ENCODE results near the gene ST8SIA4. TPM values are rescaled to one million over a fixed set of nuclear protein-coding genes. Genes with fewer than 3 reads are reported as not detected.
"Not testable (repeated sequence)": the region's sequence is repeated elsewhere in the genome, so short reads cannot be mapped to it uniquely, and the experiment has no call there.

The ST8SIA4 gene
- total and polyA plus RNA-seq, 4 donors: 0.10 to 19.7 (median 9.4) TPM

DNA sequence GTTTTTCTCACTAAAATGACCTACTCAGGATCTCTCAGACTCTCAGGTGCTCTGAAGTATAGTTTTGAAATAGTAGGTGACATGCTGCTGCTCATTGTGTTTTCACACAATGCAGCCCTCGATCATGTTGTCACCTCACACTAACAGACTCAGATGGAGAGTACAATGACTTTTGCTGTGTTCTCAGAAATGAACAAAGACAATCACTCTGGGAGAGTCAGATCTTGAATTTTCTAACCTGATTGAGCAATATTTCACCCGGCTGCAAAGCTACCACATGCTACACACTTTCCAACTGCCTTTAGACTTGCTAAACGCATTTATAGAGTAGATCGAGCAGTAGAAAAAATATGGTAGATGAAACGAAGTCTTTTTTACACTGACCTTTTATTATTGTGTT, 113.4 kb downstream of the ST8SIA4 start:
- 70 to 74% methylated on average over 5 of the region's 5 CpGs for WGBS, 2 donors
- Histone ChIP-seq H3K4me3 (ENCODE audit: low read length in 2 of 2) (no peak overlapping the region), H3K36me3 (ENCODE audit: control insufficient read depth in 1 of 2, insufficient read depth in 2 of 2, low read length in 1 of 2) (no peaks in the 10 kb centered on the region), H3K27ac (ENCODE audit: low read depth in 1 of 2, low read length in 2 of 2) (no peak overlapping the region), H3K4me1 (ENCODE audit: control insufficient read depth in 1 of 2, insufficient read depth in 2 of 2, low read length in 2 of 2) (no peaks in the 10 kb centered on the region), H3K27me3 (ENCODE audit: control insufficient read depth in 1 of 2, insufficient read depth in 2 of 2, low read length in 1 of 2) (no peaks in the 10 kb centered on the region), H3K9me3 (ENCODE audit: control insufficient read depth, low read length) (peaks cover 3% of the 10 kb centered on the region)
- ATAC-seq (ENCODE audit: low FRiP score) (no peak), DNase-seq (no peak)
- intact Hi-C loops (cut with DNase I): no loop called here

DNA sequence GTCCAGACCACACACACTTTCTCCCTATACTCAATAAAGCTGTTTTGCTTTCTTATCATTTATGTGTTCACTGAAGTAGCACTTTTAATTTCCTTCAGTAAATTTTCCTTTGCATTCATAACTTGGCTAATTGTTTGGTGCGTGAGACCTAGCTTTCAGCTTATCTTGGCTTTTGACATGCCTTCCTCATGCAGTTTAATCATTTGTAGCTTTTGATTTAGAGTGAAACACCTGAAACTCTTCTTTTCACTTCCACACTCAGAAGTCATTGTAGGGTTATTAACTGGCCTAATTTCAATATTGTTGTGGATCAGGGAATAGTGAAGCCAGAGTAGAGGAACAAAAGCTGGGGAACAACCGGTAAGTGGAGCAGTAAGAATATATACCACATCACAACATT, 114.7 kb downstream of the ST8SIA4 start:
- Histone ChIP-seq H3K27ac (ENCODE audit: low read depth in 1 of 2, low read length in 2 of 2) (no peak overlapping the region), H3K4me1 (ENCODE audit: control insufficient read depth in 1 of 2, insufficient read depth in 2 of 2, low read length in 2 of 2) (no peaks in the 10 kb centered on the region), H3K9me3 (ENCODE audit: control insufficient read depth, low read length) (peaks cover 3% of the 10 kb centered on the region), H3K4me3 (ENCODE audit: low read length in 2 of 2) (no peak overlapping the region), H3K36me3 (ENCODE audit: control insufficient read depth in 1 of 2, insufficient read depth in 2 of 2, low read length in 1 of 2) (no peaks in the 10 kb centered on the region), H3K27me3 (ENCODE audit: control insufficient read depth in 1 of 2, insufficient read depth in 2 of 2, low read length in 1 of 2) (no peaks in the 10 kb centered on the region)
- WGBS, 2 donors: 80 to 91% methylated on average over 2 of the region's 2 CpGs
- intact Hi-C loops (cut with DNase I): no loop called here
- ATAC-seq (ENCODE audit: low FRiP score) (no peak), DNase-seq (no peak)

DNA sequence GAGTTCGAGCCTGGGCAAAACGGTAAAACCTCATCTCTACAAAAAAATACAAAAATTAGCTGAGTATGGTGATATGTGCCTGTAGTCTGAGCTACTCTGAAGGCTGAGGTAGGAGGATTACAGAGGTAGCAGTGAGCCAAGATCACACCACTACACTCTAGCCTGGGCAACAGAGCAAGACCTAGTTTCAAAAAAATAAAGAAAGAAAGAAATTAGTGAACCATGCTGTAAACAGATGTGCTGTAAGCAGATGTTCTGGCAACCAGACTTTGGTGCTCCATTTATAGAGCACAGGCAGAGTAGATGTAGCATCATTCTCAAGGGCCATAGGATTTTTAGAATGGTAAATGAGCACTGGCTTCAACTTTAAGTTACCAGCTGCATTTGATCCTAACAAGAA, 115.4 kb downstream of the ST8SIA4 start:
- intact Hi-C loops (cut with DNase I): no loop called here
- DNase-seq (no peak), ATAC-seq (ENCODE audit: low FRiP score) (no peak)
- Histone ChIP-seq H3K4me3 (ENCODE audit: low read length in 2 of 2) (no peak overlapping the region), H3K9me3 (ENCODE audit: control insufficient read depth, low read length) (peaks cover 2% of the 10 kb centered on the region), H3K27me3 (ENCODE audit: control insufficient read depth in 1 of 2, insufficient read depth in 2 of 2, low read length in 1 of 2) (no peaks in the 10 kb centered on the region), H3K27ac (ENCODE audit: low read depth in 1 of 2, low read length in 2 of 2) (no peak overlapping the region), H3K36me3 (ENCODE audit: control insufficient read depth in 1 of 2, insufficient read depth in 2 of 2, low read length in 1 of 2) (no peaks in the 10 kb centered on the region), H3K4me1 (ENCODE audit: control insufficient read depth in 1 of 2, insufficient read depth in 2 of 2, low read length in 2 of 2) (no peaks in the 10 kb centered on the region)
- WGBS, 2 donors: 94 to 97% methylated on average over 2 of the region's 2 CpGs

DNA sequence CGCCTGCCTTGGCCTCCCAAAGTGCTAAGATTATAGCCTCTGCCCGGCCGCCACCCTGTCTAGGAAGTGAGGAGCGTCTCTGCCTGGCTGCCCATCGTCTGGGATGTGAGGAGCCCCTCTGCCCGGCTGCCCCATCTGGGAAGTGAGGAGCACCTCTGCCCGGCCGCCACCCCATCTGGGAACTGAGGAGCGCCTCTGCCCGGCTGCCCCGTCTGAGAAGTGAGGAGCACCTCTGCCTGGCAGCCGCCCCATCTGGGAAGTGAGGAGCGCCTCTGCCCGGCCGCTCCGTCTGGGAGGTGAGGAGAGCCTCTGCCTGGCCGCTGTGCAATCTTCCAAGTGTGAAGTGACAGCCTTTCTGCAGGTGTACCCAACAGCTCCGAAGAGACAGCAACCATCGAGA, 117.5 kb downstream of the ST8SIA4 start:
- H3K36me3 ChIP-seq (ENCODE audit: control insufficient read depth in 1 of 2, insufficient read depth in 2 of 2, low read length in 1 of 2); H3K9me3 ChIP-seq (ENCODE audit: control insufficient read depth, low read length); ATAC-seq (ENCODE audit: low FRiP score); H3K27me3 ChIP-seq (ENCODE audit: control insufficient read depth in 1 of 2, insufficient read depth in 2 of 2, low read length in 1 of 2); DNase-seq; H3K4me1 ChIP-seq (ENCODE audit: control insufficient read depth in 1 of 2, insufficient read depth in 2 of 2, low read length in 2 of 2); intact Hi-C loops (cut with DNase I); H3K4me3 ChIP-seq (ENCODE audit: low read length in 2 of 2); H3K27ac ChIP-seq (ENCODE audit: low read depth in 1 of 2, low read length in 2 of 2): not testable (repeated sequence)
- 95 to 98% methylated on average over 14 to 19 of the region's 19 CpGs for WGBS, 2 donors

DNA sequence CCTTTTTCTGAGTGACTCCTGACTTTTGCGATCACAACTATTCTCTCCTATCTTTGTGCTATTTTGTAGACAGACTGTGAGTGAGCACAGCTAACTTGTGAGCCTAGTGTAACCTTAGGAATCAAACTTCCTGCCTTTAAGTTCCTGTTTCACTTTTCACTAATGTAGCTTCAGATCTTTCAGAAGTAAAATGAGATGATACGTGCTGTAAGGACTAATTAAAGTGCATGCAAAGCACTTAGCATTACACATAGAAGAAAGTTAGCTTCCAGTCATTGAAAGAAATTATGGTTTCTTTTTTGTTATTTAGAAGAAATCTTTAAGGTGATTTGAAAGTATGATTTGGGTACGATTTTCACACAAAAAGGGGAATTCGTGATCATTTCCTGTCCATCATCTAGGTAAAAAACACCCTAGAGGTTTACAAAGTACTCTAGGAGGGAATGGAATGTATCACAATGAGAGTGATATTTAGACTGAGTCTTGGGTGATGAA, 122.7 kb downstream of the ST8SIA4 start:
- Histone ChIP-seq H3K27me3 (ENCODE audit: control insufficient read depth in 1 of 2, insufficient read depth in 2 of 2, low read length in 1 of 2) (no peaks in the 10 kb centered on the region), H3K36me3 (ENCODE audit: control insufficient read depth in 1 of 2, insufficient read depth in 2 of 2, low read length in 1 of 2) (no peaks in the 10 kb centered on the region), H3K4me3 (ENCODE audit: low read length in 2 of 2) (no peak overlapping the region), H3K4me1 (ENCODE audit: control insufficient read depth in 1 of 2, insufficient read depth in 2 of 2, low read length in 2 of 2) (peaks cover 0 to 2% of the 10 kb centered on the region in 2 donors), H3K9me3 (ENCODE audit: control insufficient read depth, low read length) (peaks cover 2% of the 10 kb centered on the region), H3K27ac (ENCODE audit: low read depth in 1 of 2, low read length in 2 of 2) (no peak overlapping the region)
- intact Hi-C loops (cut with DNase I): no loop called here
- 84% methylated on average over 4 of the region's 4 CpGs for WGBS, 2 donors
- peak; percentile 19 for ATAC-seq (ENCODE audit: low FRiP score)
- no peak for DNase-seq

DNA sequence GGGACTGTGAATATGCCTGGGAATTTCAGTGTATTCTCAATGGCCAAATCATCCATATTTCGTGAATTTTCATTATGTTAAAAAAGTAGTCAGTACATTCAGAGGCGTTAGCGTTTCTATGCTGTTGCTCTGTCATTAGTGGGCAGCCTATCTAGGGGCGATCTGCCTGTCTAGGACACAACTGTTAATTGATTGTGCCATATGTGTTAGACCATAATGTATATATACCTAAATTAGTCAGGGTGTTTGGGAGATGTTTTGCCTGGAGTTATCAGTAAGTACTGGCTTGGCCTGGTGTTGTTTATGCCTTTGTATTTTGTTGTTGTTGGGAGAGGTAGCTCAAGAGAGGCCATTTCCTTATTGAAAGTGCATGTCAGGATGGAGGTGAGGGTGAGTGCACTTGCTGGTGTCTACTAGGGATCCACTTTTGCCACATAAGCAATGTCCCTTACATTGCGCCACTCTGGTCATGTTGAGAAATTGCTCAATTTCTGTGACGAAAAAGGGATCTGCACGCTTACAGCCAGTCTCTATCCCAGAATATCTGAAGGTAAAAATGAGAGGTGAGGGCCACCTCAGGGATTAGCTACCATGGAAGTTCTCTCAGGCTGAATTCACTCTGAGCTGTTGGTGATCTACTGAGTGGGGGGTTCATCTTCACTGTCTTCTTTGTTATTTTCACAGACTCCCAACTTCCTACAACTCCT, 123.3 kb downstream of the ST8SIA4 start:
- Histone ChIP-seq H3K9me3 (ENCODE audit: control insufficient read depth, low read length) (no peaks in the 10 kb centered on the region), H3K27ac (ENCODE audit: low read depth in 1 of 2, low read length in 2 of 2) (no peak overlapping the region), H3K27me3 (ENCODE audit: control insufficient read depth in 1 of 2, insufficient read depth in 2 of 2, low read length in 1 of 2) (no peaks in the 10 kb centered on the region), H3K4me3 (ENCODE audit: low read length in 2 of 2) (no peak overlapping the region), H3K36me3 (ENCODE audit: control insufficient read depth in 1 of 2, insufficient read depth in 2 of 2, low read length in 1 of 2) (no peaks in the 10 kb centered on the region), H3K4me1 (ENCODE audit: control insufficient read depth in 1 of 2, insufficient read depth in 2 of 2, low read length in 2 of 2) (peaks cover 0 to 2% of the 10 kb centered on the region in 2 donors)
- DNase-seq (peak in 1 of 2 donors; percentile 48), ATAC-seq (ENCODE audit: low FRiP score) (peak; percentile 44)
- 94 to 96% methylated on average over 7 of the region's 7 CpGs for WGBS, 2 donors
- intact Hi-C loops (cut with DNase I): no loop called here

DNA sequence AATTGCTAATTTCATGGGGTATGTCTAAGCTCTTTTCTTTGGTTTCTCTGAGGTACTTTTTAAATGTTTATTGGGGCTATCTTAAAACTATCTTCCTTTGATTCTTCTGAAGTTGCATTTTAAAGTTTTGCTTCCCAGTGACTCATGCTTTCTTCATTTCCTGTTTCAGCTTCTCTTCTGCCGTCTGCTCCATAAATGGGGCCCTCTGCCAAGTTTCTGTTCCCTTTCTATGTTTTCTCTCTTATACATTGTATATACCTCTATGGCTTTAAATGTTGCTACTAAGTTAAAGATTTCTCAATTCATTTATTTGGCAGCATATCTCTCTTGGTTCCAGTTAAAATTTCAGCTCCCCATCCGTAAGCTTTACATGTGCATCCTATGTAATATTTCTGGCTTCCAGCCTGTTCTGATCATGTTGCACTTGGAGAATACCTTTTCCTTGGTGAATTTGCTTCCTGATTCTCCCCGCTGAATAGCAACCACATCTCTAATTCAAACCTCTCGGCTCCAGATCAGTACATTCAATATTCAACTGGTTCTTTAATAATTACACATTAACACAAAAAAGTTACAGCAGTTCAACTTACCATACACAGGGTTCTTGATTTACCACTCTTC, 125.3 kb downstream of the ST8SIA4 start:
- 56 to 61% methylated on average over 4 of the region's 4 CpGs for WGBS, 2 donors
- H3K27me3 ChIP-seq (ENCODE audit: control insufficient read depth in 1 of 2, insufficient read depth in 2 of 2, low read length in 1 of 2): no peaks in the 10 kb centered on the region
- no peaks in the 10 kb centered on the region for H3K36me3 ChIP-seq (ENCODE audit: control insufficient read depth in 1 of 2, insufficient read depth in 2 of 2, low read length in 1 of 2)
- no peaks in the 10 kb centered on the region for H3K9me3 ChIP-seq (ENCODE audit: control insufficient read depth, low read length)
- intact Hi-C loops (cut with DNase I): no loop called here
- ATAC-seq (ENCODE audit: low FRiP score) (peak; percentile 41), DNase-seq (peak in 1 of 2 donors; percentile 44)
- no peak overlapping the region for H3K27ac ChIP-seq (ENCODE audit: low read depth in 1 of 2, low read length in 2 of 2)
- H3K4me3 ChIP-seq (ENCODE audit: low read length in 2 of 2): no peak overlapping the region
- H3K4me1 ChIP-seq (ENCODE audit: control insufficient read depth in 1 of 2, insufficient read depth in 2 of 2, low read length in 2 of 2): peaks cover 0 to 2% of the 10 kb centered on the region in 2 donors

DNA sequence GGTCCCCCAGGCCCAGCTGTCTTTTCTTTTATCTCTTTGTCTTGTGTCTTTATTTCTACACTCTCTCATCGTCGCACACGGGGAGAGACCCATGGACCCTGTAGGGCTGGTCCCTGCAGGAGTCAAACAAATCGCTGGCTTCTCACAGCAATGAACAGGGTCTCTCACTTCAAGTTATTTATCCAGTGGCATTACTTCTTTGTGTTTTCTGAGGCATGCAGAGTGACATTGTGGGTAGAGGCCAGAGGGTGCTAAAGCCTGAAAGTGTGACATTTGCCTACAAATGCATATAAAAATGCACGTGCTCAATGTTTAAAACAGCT, 127.6 kb downstream of the ST8SIA4 start:
- Histone ChIP-seq H3K9me3 (ENCODE audit: control insufficient read depth, low read length) (no peaks in the 10 kb centered on the region), H3K27ac (ENCODE audit: low read depth in 1 of 2, low read length in 2 of 2) (no peak overlapping the region), H3K4me3 (ENCODE audit: low read length in 2 of 2) (no peak overlapping the region), H3K36me3 (ENCODE audit: control insufficient read depth in 1 of 2, insufficient read depth in 2 of 2, low read length in 1 of 2) (no peaks in the 10 kb centered on the region), H3K4me1 (ENCODE audit: control insufficient read depth in 1 of 2, insufficient read depth in 2 of 2, low read length in 2 of 2) (peaks cover 0 to 2% of the 10 kb centered on the region in 2 donors), H3K27me3 (ENCODE audit: control insufficient read depth in 1 of 2, insufficient read depth in 2 of 2, low read length in 1 of 2) (no peaks in the 10 kb centered on the region)
- intact Hi-C loops (cut with DNase I): no loop called here
- ATAC-seq (ENCODE audit: low FRiP score): no peak
- WGBS, 2 donors: 92 to 95% methylated on average over 5 of the region's 5 CpGs
- DNase-seq: no peak

DNA sequence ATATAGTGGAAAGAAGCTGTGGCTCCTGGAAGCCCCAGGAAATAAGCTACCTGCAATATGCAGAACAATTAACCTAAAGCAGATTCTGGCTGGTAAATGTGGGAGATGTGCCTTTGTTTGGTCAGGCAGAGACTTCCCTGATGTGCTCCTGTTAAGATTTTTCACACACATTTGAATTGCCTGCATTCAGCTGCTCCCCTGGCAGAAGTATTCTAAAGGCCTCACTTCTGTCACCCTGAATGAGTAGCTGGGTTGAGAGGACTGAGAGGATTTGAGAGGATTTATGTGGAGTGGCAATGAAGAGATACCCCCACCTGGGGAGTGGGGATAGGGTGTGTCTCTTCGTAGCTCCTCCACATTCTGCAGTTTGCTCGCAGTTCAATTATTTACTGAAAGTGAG, 130.5 kb downstream of the ST8SIA4 start:
- Histone ChIP-seq H3K9me3 (ENCODE audit: control insufficient read depth, low read length) (no peaks in the 10 kb centered on the region), H3K36me3 (ENCODE audit: control insufficient read depth in 1 of 2, insufficient read depth in 2 of 2, low read length in 1 of 2) (no peaks in the 10 kb centered on the region), H3K27me3 (ENCODE audit: control insufficient read depth in 1 of 2, insufficient read depth in 2 of 2, low read length in 1 of 2) (no peaks in the 10 kb centered on the region), H3K4me1 (ENCODE audit: control insufficient read depth in 1 of 2, insufficient read depth in 2 of 2, low read length in 2 of 2) (peaks cover 0 to under 1% of the 10 kb centered on the region in 2 donors), H3K27ac (ENCODE audit: low read depth in 1 of 2, low read length in 2 of 2) (no peak overlapping the region), H3K4me3 (ENCODE audit: low read length in 2 of 2) (no peak overlapping the region)
- DNase-seq: no peak
- ATAC-seq (ENCODE audit: low FRiP score): no peak
- 90 to 94% methylated on average over 2 of the region's 2 CpGs for WGBS, 2 donors
- intact Hi-C loops (cut with DNase I): no loop called here

Data from aorta (tissue), 5 donors.